WTC11 (cell line): Measurements from ENCODE around the gene CASP12. TPM values are rescaled to one million over a fixed set of nuclear protein-coding genes. Genes with fewer than 3 reads are reported as not detected.

Experiments
- ATAC-seq: fragments of 200-7000 bp; cut with Tn5 transposase; 2 replicates; pipeline ENCODE4 v1.10.0; 2021; ENCODE audit warnings: mild to moderate bottlenecking, moderate library complexity
- CTCF ChIA-PET: fragments of 300-600 bp; sonication (Branson Sonifier 250); formaldehyde crosslinking; loops from one replicate; lab custom pipeline; 2021; ENCODE audit warnings: antibody characterized with exemption; lab: Charles Lee
- POLR2A ChIA-PET: fragments of 350-600 bp; sonication (Branson Sonifier 250); formaldehyde crosslinking; loops from one replicate; lab custom pipeline; 2021; ENCODE audit warnings: antibody characterized with exemption; lab: Charles Lee
- DNase-seq: peaks from one replicate; pipeline ENCODE4 v3.0.0; 2021; ENCODE audit warnings: low spot score
- H3K27ac Mint-ChIP-seq: 2 replicates; pipeline ENCODE4 v1.8.0; 2021; ENCODE audit warnings: mixed read lengths
- H3K27me3 Mint-ChIP-seq: 2 replicates; pipeline ENCODE4 v1.8.0; 2021; ENCODE audit warnings: low read depth, mild to moderate bottlenecking, moderate library complexity, mixed read lengths
- H3K36me3 Mint-ChIP-seq: 2 replicates; pipeline ENCODE4 v1.8.0; 2021; ENCODE audit warnings: mixed read lengths
- H3K4me1 Mint-ChIP-seq: 2 replicates; pipeline ENCODE4 v1.8.0; 2022; ENCODE audit warnings: mixed read lengths
- H3K4me3 Mint-ChIP-seq: 2 replicates; pipeline ENCODE4 v1.8.0; 2021; ENCODE audit warnings: mild to moderate bottlenecking, moderate library complexity, mixed read lengths
- H3K9me3 Mint-ChIP-seq: 2 replicates; pipeline ENCODE4 v1.8.0; 2021; ENCODE audit warnings: mixed read lengths
- CDX4 ChIP-seq: fragments of 250-450 bp; sonication (Bioruptor Pico); IDR thresholded peaks from 2 replicates; pipeline ENCODE4 v1.9.0; 2021; ENCODE audit warnings: moderate library complexity, mild to moderate bottlenecking, inconsistent platforms, borderline replicate concordance
- E2F5 ChIP-seq: sonication (generic); formaldehyde crosslinking; IDR thresholded peaks from 2 replicates; pipeline ENCODE4 v1.8.1; 2022; ENCODE audit warnings: mild to moderate bottlenecking, moderate library complexity, missing genetic modification reagents
- EMX1 ChIP-seq: fragments of 250-450 bp; sonication (Bioruptor Pico); IDR thresholded peaks from 2 replicates; pipeline ENCODE4 v1.8.0; 2021; ENCODE audit warnings: mild to moderate bottlenecking
- GRHL2 ChIP-seq: fragments of 250-450 bp; sonication (Bioruptor Pico); IDR thresholded peaks from 2 replicates; pipeline ENCODE4 v1.8.0; 2022; ENCODE audit warnings: mild to moderate bottlenecking, moderate library complexity; ENCODE audit not compliant: insufficient replicate concordance, severe bottlenecking
- MXD4 ChIP-seq: fragments of 250-450 bp; sonication (Bioruptor Pico); IDR thresholded peaks from 2 replicates; pipeline ENCODE4 v1.8.0; 2021; ENCODE audit warnings: mild to moderate bottlenecking, moderate library complexity, borderline replicate concordance
- NR2C2 ChIP-seq: sonication (generic); formaldehyde crosslinking; IDR thresholded peaks from 2 replicates; pipeline ENCODE4 v1.8.0; 2022; ENCODE audit warnings: mild to moderate bottlenecking, missing genetic modification reagents
- SMAD3 ChIP-seq: sonication (generic); formaldehyde crosslinking; IDR thresholded peaks from 2 replicates; pipeline ENCODE4 v1.8.0; 2022; ENCODE audit warnings: missing genetic modification reagents, mild to moderate bottlenecking, borderline replicate concordance
- TP53 ChIP-seq: sonication (generic); formaldehyde crosslinking; IDR thresholded peaks from 2 replicates; pipeline ENCODE4 v1.8.1; 2023; ENCODE audit warnings: mild to moderate bottlenecking, missing genetic modification reagents
- USF2 ChIP-seq: sonication (generic); formaldehyde crosslinking; IDR thresholded peaks from 2 replicates; pipeline ENCODE4 v1.8.1; 2023; ENCODE audit warnings: mild to moderate bottlenecking, missing genetic modification reagents, moderate library complexity
- ZNF416 ChIP-seq: fragments of 250-450 bp; sonication (Bioruptor Pico); IDR thresholded peaks from 2 replicates; pipeline ENCODE4 v1.9.0; 2021; ENCODE audit warnings: mild to moderate bottlenecking, inconsistent platforms
- ZNF671 ChIP-seq: fragments of 250-450 bp; sonication (Bioruptor Pico); IDR thresholded peaks from 2 replicates; pipeline ENCODE4 v1.8.0; 2021; ENCODE audit warnings: mild to moderate bottlenecking
- total RNA-seq: library from RNA; stranded (reverse); gene quantifications from 3 replicates; pipeline ENCODE4 v1.2.3, GENCODE V29; 2021
- TF ChIP-seq, protein P1 (sequence below): sonication (generic); formaldehyde crosslinking; IDR thresholded peaks from 2 replicates; pipeline ENCODE4 v1.8.1; 2022; ENCODE audit warnings: missing genetic modification reagents, borderline replicate concordance
- TF ChIP-seq, protein P2 (sequence below): sonication (generic); formaldehyde crosslinking; IDR thresholded peaks from 2 replicates; pipeline ENCODE4 v1.8.0; 2023; ENCODE audit warnings: missing genetic modification reagents, mild to moderate bottlenecking, borderline replicate concordance
- TF ChIP-seq, protein P3 (sequence below): fragments of 250-450 bp; sonication (Bioruptor Pico); IDR thresholded peaks from 2 replicates; pipeline ENCODE4 v2.1.2; 2022; ENCODE audit warnings: mild to moderate bottlenecking, moderate library complexity
- TF ChIP-seq, protein P4 (sequence below): sonication (generic); formaldehyde crosslinking; IDR thresholded peaks from 2 replicates; pipeline ENCODE4 v1.8.1; 2023; ENCODE audit warnings: mild to moderate bottlenecking, missing genetic modification reagents
- TF ChIP-seq, protein P5 (sequence below): sonication (generic); formaldehyde crosslinking; IDR thresholded peaks from 2 replicates; pipeline ENCODE4 v1.8.1; 2023; ENCODE audit warnings: mild to moderate bottlenecking, moderate library complexity, missing genetic modification reagents
- TF ChIP-seq, protein P6 (sequence below): fragments of 250-450 bp; sonication (Bioruptor Pico); IDR thresholded peaks from 2 replicates; pipeline ENCODE4 v1.8.0; 2021; ENCODE audit warnings: mild to moderate bottlenecking

CASP12 gene
- total RNA-seq, 1 experiment from 2014 or later, result not detected

DNA sequence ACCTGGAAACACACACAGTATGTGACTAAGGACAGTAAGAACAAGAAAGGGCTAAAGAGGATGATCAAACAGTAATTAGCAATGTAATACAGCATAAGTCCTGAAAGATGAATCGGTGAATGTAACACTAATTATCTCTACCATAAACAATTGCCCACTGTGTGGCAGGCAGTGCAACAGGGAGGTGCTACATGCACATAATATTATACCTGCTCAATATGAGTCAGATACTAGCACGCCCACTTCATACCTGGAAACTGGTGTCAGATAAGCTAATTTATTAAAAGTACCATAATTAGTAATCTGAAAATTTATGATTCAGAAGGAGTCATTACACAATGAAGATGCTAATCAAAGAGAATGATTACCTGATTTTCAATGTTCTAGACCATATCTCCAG lies 14.9 kb downstream of the CASP12 start:
- H3K4me1 Mint-ChIP-seq, result peaks cover 3% of the 10 kb centered on the region; the same call in 1 of the 2 replicates
- ATAC-seq, result no peak
- H3K4me3 Mint-ChIP-seq, result no peak overlapping the region
- CTCF ChIA-PET, result interaction anchor here (1.2 kb wide), 1 partner anchor 10 kb away, joined by 4 read pairs; no protein-coding TSS in a partner anchor
- H3K27me3 Mint-ChIP-seq, result no peaks in the 10 kb centered on the region
- DNase-seq, result no peak
- peak overlapping the region; percentile 37; the same call in 1 of the 2 replicates for H3K27ac Mint-ChIP-seq
- POLR2A ChIA-PET, result no interaction called here
- H3K36me3 Mint-ChIP-seq, result no peaks in the 10 kb centered on the region
- no peak for TF ChIP-seq E2F5 (CRISPR knock-in tag)
- TF ChIP-seq EMX1 (CRISPR knock-in tag), result no peak
- TF ChIP-seq, protein P1, sequence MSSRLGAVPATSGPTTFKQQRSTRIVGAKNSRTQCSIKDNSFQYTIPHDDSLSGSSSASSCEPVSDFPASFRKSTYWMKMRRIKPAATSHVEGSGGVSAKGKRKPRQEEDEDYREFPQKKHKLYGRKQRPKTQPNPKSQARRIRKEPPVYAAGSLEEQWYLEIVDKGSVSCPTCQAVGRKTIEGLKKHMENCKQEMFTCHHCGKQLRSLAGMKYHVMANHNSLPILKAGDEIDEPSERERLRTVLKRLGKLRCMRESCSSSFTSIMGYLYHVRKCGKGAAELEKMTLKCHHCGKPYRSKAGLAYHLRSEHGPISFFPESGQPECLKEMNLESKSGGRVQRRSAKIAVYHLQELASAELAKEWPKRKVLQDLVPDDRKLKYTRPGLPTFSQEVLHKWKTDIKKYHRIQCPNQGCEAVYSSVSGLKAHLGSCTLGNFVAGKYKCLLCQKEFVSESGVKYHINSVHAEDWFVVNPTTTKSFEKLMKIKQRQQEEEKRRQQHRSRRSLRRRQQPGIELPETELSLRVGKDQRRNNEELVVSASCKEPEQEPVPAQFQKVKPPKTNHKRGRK (CRISPR knock-in tag), result no peak
- TF ChIP-seq TP53 (CRISPR knock-in tag), result no peak
- TF ChIP-seq ZNF671 (CRISPR knock-in tag), result no peak
- TF ChIP-seq, protein P2, sequence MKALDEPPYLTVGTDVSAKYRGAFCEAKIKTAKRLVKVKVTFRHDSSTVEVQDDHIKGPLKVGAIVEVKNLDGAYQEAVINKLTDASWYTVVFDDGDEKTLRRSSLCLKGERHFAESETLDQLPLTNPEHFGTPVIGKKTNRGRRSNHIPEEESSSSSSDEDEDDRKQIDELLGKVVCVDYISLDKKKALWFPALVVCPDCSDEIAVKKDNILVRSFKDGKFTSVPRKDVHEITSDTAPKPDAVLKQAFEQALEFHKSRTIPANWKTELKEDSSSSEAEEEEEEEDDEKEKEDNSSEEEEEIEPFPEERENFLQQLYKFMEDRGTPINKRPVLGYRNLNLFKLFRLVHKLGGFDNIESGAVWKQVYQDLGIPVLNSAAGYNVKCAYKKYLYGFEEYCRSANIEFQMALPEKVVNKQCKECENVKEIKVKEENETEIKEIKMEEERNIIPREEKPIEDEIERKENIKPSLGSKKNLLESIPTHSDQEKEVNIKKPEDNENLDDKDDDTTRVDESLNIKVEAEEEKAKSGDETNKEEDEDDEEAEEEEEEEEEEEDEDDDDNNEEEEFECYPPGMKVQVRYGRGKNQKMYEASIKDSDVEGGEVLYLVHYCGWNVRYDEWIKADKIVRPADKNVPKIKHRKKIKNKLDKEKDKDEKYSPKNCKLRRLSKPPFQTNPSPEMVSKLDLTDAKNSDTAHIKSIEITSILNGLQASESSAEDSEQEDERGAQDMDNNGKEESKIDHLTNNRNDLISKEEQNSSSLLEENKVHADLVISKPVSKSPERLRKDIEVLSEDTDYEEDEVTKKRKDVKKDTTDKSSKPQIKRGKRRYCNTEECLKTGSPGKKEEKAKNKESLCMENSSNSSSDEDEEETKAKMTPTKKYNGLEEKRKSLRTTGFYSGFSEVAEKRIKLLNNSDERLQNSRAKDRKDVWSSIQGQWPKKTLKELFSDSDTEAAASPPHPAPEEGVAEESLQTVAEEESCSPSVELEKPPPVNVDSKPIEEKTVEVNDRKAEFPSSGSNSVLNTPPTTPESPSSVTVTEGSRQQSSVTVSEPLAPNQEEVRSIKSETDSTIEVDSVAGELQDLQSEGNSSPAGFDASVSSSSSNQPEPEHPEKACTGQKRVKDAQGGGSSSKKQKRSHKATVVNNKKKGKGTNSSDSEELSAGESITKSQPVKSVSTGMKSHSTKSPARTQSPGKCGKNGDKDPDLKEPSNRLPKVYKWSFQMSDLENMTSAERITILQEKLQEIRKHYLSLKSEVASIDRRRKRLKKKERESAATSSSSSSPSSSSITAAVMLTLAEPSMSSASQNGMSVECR (CRISPR knock-in tag), result no peak
- TF ChIP-seq ZNF416 (CRISPR knock-in tag), result no peak
- no peak for TF ChIP-seq SMAD3 (CRISPR knock-in tag)
- no peak for TF ChIP-seq NR2C2 (CRISPR knock-in tag)
- peaks cover 7% of the 10 kb centered on the region; the same call in 1 of the 2 replicates for H3K9me3 Mint-ChIP-seq

- H3K9me3 Mint-ChIP-seq, result no peaks in the 10 kb centered on the region
- ATAC-seq, result no peak
- ChIA-PET POLR2A (no interaction called here), CTCF (no interaction called here)
- no peak for DNase-seq
- H3K4me1 Mint-ChIP-seq, result peaks cover 3% of the 10 kb centered on the region; the same call in 1 of the 2 replicates
- H3K4me3 Mint-ChIP-seq, result no peak overlapping the region
- TF ChIP-seq, protein P3, sequence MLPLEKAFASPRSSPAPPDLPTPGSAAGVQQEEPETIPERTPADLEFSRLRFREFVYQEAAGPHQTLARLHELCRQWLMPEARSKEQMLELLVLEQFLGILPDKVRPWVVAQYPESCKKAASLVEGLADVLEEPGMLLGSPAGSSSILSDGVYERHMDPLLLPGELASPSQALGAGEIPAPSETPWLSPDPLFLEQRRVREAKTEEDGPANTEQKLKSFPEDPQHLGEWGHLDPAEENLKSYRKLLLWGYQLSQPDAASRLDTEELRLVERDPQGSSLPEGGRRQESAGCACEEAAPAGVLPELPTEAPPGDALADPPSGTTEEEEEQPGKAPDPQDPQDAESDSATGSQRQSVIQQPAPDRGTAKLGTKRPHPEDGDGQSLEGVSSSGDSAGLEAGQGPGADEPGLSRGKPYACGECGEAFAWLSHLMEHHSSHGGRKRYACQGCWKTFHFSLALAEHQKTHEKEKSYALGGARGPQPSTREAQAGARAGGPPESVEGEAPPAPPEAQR (CRISPR knock-in tag), result no peak
- TF ChIP-seq, protein P4, sequence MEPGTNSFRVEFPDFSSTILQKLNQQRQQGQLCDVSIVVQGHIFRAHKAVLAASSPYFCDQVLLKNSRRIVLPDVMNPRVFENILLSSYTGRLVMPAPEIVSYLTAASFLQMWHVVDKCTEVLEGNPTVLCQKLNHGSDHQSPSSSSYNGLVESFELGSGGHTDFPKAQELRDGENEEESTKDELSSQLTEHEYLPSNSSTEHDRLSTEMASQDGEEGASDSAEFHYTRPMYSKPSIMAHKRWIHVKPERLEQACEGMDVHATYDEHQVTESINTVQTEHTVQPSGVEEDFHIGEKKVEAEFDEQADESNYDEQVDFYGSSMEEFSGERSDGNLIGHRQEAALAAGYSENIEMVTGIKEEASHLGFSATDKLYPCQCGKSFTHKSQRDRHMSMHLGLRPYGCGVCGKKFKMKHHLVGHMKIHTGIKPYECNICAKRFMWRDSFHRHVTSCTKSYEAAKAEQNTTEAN (CRISPR knock-in tag), result no peak
- no peak for TF ChIP-seq NR2C2 (CRISPR knock-in tag)
- TF ChIP-seq, protein P5, sequence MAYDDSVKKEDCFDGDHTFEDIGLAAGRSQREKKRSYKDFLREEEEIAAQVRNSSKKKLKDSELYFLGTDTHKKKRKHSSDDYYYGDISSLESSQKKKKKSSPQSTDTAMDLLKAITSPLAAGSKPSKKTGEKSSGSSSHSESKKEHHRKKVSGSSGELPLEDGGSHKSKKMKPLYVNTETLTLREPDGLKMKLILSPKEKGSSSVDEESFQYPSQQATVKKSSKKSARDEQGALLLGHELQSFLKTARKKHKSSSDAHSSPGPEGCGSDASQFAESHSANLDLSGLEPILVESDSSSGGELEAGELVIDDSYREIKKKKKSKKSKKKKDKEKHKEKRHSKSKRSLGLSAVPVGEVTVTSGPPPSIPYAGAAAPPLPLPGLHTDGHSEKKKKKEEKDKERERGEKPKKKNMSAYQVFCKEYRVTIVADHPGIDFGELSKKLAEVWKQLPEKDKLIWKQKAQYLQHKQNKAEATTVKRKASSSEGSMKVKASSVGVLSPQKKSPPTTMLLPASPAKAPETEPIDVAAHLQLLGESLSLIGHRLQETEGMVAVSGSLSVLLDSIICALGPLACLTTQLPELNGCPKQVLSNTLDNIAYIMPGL (CRISPR knock-in tag), result no peak
- TF ChIP-seq ZNF416 (CRISPR knock-in tag), result no peak
- TF ChIP-seq MXD4 (CRISPR knock-in tag), result no peak
- no peak for TF ChIP-seq GRHL2 (CRISPR knock-in tag)
- no peak for TF ChIP-seq CDX4 (CRISPR knock-in tag)
- no peak for TF ChIP-seq USF2 (CRISPR knock-in tag)
- TF ChIP-seq, protein P6, sequence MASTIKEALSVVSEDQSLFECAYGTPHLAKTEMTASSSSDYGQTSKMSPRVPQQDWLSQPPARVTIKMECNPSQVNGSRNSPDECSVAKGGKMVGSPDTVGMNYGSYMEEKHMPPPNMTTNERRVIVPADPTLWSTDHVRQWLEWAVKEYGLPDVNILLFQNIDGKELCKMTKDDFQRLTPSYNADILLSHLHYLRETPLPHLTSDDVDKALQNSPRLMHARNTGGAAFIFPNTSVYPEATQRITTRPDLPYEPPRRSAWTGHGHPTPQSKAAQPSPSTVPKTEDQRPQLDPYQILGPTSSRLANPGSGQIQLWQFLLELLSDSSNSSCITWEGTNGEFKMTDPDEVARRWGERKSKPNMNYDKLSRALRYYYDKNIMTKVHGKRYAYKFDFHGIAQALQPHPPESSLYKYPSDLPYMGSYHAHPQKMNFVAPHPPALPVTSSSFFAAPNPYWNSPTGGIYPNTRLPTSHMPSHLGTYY (CRISPR knock-in tag), result no peak
- H3K36me3 Mint-ChIP-seq, result no peaks in the 10 kb centered on the region
- peak overlapping the region; percentile 70 for H3K27ac Mint-ChIP-seq
- H3K27me3 Mint-ChIP-seq, result no peaks in the 10 kb centered on the region
Observed at GRCh38 chr11:104881117-104881794, 17.0 kb downstream of the CASP12 start.
